Neuronal stem cell (in vitro differentiated cells): ENCODE measurements around the gene NAALADL2.

Source experiments
- DNase-seq: peaks from one replicate; pipeline ENCODE4 v3.0.0-alpha.2; 2013; ENCODE audit warnings: low spot score
- H2AFZ ChIP-seq: one replicate; pipeline ENCODE4 v1.6.1; 2013; ENCODE audit warnings: mild to moderate bottlenecking, low read length, inconsistent platforms
- H2AK5ac ChIP-seq: 2 replicates; pipeline ENCODE4 v1.6.1; 2013; ENCODE audit warnings: low read depth, mild to moderate bottlenecking, inconsistent platforms, low read length, moderate library complexity, mixed read lengths
- H2BK120ac ChIP-seq: 2 replicates; pipeline ENCODE4 v1.6.1; 2013; ENCODE audit warnings: low read depth, mild to moderate bottlenecking, inconsistent platforms, low read length, moderate library complexity, mixed read lengths
- H2BK12ac ChIP-seq: one replicate; pipeline ENCODE4 v1.6.1; 2013; ENCODE audit warnings: low read length, inconsistent platforms
- H2BK15ac ChIP-seq: 2 replicates; pipeline ENCODE4 v1.6.1; 2013; ENCODE audit warnings: mild to moderate bottlenecking, low read length, inconsistent platforms, mixed read lengths
- H2BK5ac ChIP-seq: one replicate; pipeline ENCODE4 v1.6.1; 2013; ENCODE audit warnings: inconsistent platforms, mild to moderate bottlenecking, low read length, moderate library complexity
- H3K14ac ChIP-seq: one replicate; pipeline ENCODE4 v1.6.1; 2013; ENCODE audit warnings: low read length, inconsistent platforms
- H3K18ac ChIP-seq: 2 replicates; pipeline ENCODE4 v1.6.1; 2013; ENCODE audit warnings: low read length, inconsistent platforms
- H3K23ac ChIP-seq: 2 replicates; pipeline ENCODE4 v1.6.1; 2013; ENCODE audit warnings: low read depth, mild to moderate bottlenecking, mixed read lengths, low read length, inconsistent platforms; ENCODE audit not compliant: poor library complexity
- H3K27ac ChIP-seq: replicated peaks from 3 replicates; pipeline ENCODE4 v1.5.1; 2013; ENCODE audit warnings: low read length, inconsistent platforms
- H3K27me3 ChIP-seq, 3 experiments: 2 replicates each; pipeline ENCODE4 v1.6.1; 2013; ENCODE audit warnings: low read length in 3 of 3, mild to moderate bottlenecking in 2 of 3, inconsistent platforms in 1 of 3, low read depth in 1 of 3, mixed read lengths in 1 of 3, moderate library complexity in 1 of 3; ENCODE audit not compliant: control insufficient read depth in 3 of 3, insufficient read depth in 3 of 3
- H3K36me3 ChIP-seq, 2 donors: replicated peaks in 1 of 2; 2 replicates each; pipeline ENCODE4 v1.6.1; 2013; ENCODE audit warnings: low read length in 2 of 2; ENCODE audit not compliant: control insufficient read depth in 2 of 2, insufficient read depth in 2 of 2
- H3K4ac ChIP-seq: 2 replicates; pipeline ENCODE4 v1.6.1; 2013; ENCODE audit warnings: inconsistent platforms, mild to moderate bottlenecking, low read length, moderate library complexity
- H3K4me1 ChIP-seq, 2 donors: 1 replicate in 1 of 2; 2 replicates in 1 of 2; pipeline ENCODE4 v1.6.1; 2013; ENCODE audit warnings: low read length in 2 of 2, low read depth in 1 of 2; ENCODE audit not compliant: control insufficient read depth in 2 of 2, insufficient read depth in 1 of 2
- H3K4me2 ChIP-seq: one replicate; pipeline ENCODE4 v1.6.1; 2013; ENCODE audit warnings: mild to moderate bottlenecking, low read length, inconsistent platforms; ENCODE audit not compliant: insufficient read depth, poor library complexity, severe bottlenecking
- H3K4me3 ChIP-seq, 2 donors: 2 replicates each; pipeline ENCODE4 v1.5.1; 2013; ENCODE audit warnings: low read length in 2 of 2, mild to moderate bottlenecking in 2 of 2, inconsistent platforms in 1 of 2, moderate library complexity in 1 of 2
- H3K79me1 ChIP-seq: one replicate; pipeline ENCODE4 v1.6.1; 2013; ENCODE audit warnings: low read depth, mild to moderate bottlenecking, inconsistent platforms, low read length, moderate library complexity
- H3K9ac ChIP-seq: one replicate; pipeline ENCODE4 v1.6.1; 2013; ENCODE audit warnings: mild to moderate bottlenecking, low read depth, low read length, inconsistent platforms; ENCODE audit not compliant: poor library complexity
- H3K9me3 ChIP-seq, 2 donors: replicated peaks in 1 of 2; 2 replicates each; pipeline versions ENCODE3 to v1.6.1; 2013; ENCODE audit warnings: low read length in 2 of 2, mild to moderate bottlenecking in 2 of 2, inconsistent platforms in 1 of 2, low read depth in 1 of 2, mixed read lengths in 1 of 2, moderate library complexity in 1 of 2; ENCODE audit not compliant: control insufficient read depth in 2 of 2, insufficient read depth in 1 of 2
- H4K8ac ChIP-seq: one replicate; pipeline ENCODE4 v1.6.1; 2013; ENCODE audit warnings: low read depth, mild to moderate bottlenecking, inconsistent platforms, low read length, moderate library complexity
- H4K91ac ChIP-seq: one replicate; pipeline ENCODE4 v1.6.1; 2013; ENCODE audit warnings: low read length, low read depth, mild to moderate bottlenecking, inconsistent platforms; ENCODE audit not compliant: poor library complexity
- WGBS, 2 donors: extraction: QIAGEN DNeasy Blood & Tissue Kit; methylation state at CpG; one replicate each; pipeline ENCODE4 v1.1.7; 2013; ENCODE audit warnings: missing lambda C conversion rate in 2 of 2, mixed read lengths in 1 of 2; ENCODE audit not compliant: insufficient read length in 2 of 2, insufficient replicate concordance in 1 of 2; ENCODE audit errors: extremely low coverage in 2 of 2; 5-methylcytosine and 5-hydroxymethylcytosine counted together

NAALADL2 gene

DNA sequence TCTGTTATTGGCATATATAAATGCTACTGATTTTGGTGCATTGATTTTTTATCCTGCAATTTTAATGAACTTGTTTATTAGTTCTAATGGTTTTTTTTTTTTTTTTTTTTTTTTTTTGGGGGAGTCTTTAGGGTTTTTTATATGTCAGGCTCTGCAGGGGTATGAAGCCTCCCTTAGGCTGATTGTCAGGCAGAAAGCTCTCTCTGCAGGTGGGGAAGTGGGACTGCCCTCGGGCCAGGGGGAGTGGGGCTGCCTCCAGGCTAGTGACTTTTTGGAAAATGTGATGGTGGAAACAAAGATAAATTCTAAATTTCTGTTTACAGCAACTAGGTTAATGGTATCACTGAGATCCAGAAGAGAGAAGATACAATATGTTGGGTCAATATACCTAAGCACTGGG, 14.4 kb upstream of the NAALADL2 start:
- Histone ChIP-seq H3K36me3 (no peaks in the 10 kb centered on the region), H2AK5ac (no peak overlapping the region), H3K4me1 (peaks cover 0 to 2% of the 10 kb centered on the region in 2 donors), H4K91ac (no peak overlapping the region), H3K9me3 (no peaks in the 10 kb centered on the region), H2BK120ac (no peak overlapping the region), H3K18ac (no peak overlapping the region), H2BK12ac (no peak overlapping the region), H3K4me2 (no peak overlapping the region), H3K27me3 (no peaks in the 10 kb centered on the region), H3K23ac (no peak overlapping the region), H2AFZ (no peak overlapping the region), H3K4me3 (no peak overlapping the region), H3K79me1 (no peaks in the 10 kb centered on the region), H3K4ac (no peak overlapping the region), H3K9ac (no peak overlapping the region), H4K8ac (no peak overlapping the region), H2BK5ac (no peak overlapping the region), H3K27ac (no peak overlapping the region), H2BK15ac (no peak overlapping the region), H3K14ac (no peak overlapping the region)
- WGBS, 2 donors = no CpG with 5 or more reads among the region's 1 CpG
- DNase-seq = no peak

DNA sequence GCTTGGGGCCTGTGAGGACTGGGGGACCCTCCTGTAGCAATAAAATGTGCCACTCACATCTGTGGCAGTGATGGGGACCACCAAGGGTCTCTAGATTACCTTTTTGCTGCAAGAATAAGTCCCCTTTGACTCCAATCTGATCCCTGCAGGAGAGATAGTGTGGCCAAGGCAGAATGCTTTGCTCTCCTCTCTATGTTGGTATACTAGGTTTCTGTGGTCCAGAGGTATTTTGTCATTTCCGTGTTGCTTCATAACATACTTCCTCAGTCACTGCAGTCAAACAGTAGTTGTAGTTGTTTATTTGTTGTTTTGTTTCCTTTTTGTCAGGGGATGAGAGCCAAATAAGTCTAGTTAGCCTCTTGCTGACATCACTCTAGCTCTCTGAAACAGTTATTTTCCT, 13.1 kb upstream of the NAALADL2 start:
- Histone ChIP-seq H2BK120ac (no peak overlapping the region), H3K4me1 (peaks cover 0 to 2% of the 10 kb centered on the region in 2 donors), H3K9me3 (no peaks in the 10 kb centered on the region)

DNA sequence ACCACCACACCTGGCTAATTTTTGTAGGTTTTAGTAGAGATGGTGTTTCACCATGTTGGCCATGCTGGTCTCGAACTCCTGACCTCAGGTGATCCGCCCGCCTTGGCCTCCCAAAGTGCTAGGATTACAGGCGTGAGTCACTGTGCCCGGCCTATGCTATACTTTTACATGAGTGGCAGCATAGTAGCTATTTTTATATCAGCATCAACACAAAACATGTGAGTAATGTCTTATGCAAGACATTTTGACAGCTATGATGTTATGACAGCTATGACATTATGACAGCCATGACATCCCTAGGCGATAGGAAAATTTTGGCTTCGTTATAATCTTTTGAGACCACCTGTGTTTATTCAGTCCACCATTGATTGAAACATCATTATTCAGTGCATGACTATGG, 4.1 kb upstream of the NAALADL2 start:
- Histone ChIP-seq H3K27me3 (no peaks in the 10 kb centered on the region), H4K8ac (no peak overlapping the region), H2BK120ac (no peak overlapping the region), H2AFZ (no peak overlapping the region), H4K91ac (no peak overlapping the region), H2AK5ac (no peak overlapping the region), H3K27ac (no peak overlapping the region), H2BK15ac (no peak overlapping the region), H2BK12ac (no peak overlapping the region), H3K9ac (no peak overlapping the region), H3K9me3 (no peaks in the 10 kb centered on the region), H3K79me1 (no peaks in the 10 kb centered on the region), H3K4ac (no peak overlapping the region), H3K23ac (no peak overlapping the region), H3K4me3 (no peak overlapping the region), H3K4me2 (no peak overlapping the region), H3K18ac (no peak overlapping the region), H3K14ac (no peak overlapping the region), H3K36me3 (no peaks in the 10 kb centered on the region), H2BK5ac (no peak overlapping the region), H3K4me1 (no peaks in the 10 kb centered on the region)
- DNase-seq = no peak
- no CpG with 5 or more reads among the region's 7 CpGs for WGBS, 2 donors

More for the DNA sequence above, 13.1 kb upstream of the NAALADL2 start:
- no CpG with 5 or more reads among the region's 1 CpG for WGBS, 2 donors
- no peak overlapping the region for H3K14ac ChIP-seq
- no peak overlapping the region for H3K27ac ChIP-seq
- no peak overlapping the region for H3K9ac ChIP-seq
- H4K8ac ChIP-seq = no peak overlapping the region
- no peak overlapping the region for H3K4me2 ChIP-seq
- no peak for DNase-seq
- H2BK15ac ChIP-seq = no peak overlapping the region
- H3K27me3 ChIP-seq = no peaks in the 10 kb centered on the region
- no peak overlapping the region for H2AFZ ChIP-seq
- H3K79me1 ChIP-seq = no peaks in the 10 kb centered on the region
- H4K91ac ChIP-seq = no peak overlapping the region
- no peak overlapping the region for H3K4me3 ChIP-seq
- H3K36me3 ChIP-seq = no peaks in the 10 kb centered on the region
- no peak overlapping the region for H3K23ac ChIP-seq
- H2AK5ac ChIP-seq = no peak overlapping the region
- no peak overlapping the region for H3K18ac ChIP-seq
- H2BK5ac ChIP-seq = no peak overlapping the region
- no peak overlapping the region for H2BK12ac ChIP-seq
- H3K4ac ChIP-seq = no peak overlapping the region

DNA sequence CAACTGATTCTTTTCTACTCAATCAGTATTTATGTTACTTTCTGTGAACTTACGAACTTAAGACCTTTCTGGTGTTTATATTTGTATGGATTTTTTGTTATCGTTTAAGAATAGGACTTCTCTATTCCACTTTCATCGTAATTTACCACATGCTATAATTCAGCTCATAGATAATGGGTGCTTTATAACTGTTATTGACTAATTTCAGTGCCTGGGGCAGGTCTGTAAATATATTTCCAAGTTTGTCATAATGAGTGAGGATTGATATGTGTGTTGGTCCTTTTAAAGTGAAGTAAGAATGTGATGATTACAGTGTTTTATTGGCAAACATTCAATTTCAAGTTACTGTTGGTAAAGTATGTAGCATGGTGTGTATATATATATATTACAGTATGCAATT, 1.8 kb upstream of the NAALADL2 start:
- Histone ChIP-seq H3K79me1 (no peaks in the 10 kb centered on the region), H2AK5ac (no peak overlapping the region), H3K23ac (no peak overlapping the region), H4K8ac (no peak overlapping the region), H3K18ac (no peak overlapping the region), H2BK15ac (no peak overlapping the region), H3K4me3 (no peak overlapping the region), H2BK12ac (no peak overlapping the region), H2BK120ac (no peak overlapping the region), H3K27ac (no peak overlapping the region), H3K9me3 (no peaks in the 10 kb centered on the region), H3K9ac (no peak overlapping the region), H4K91ac (no peak overlapping the region), H3K4me2 (no peak overlapping the region), H3K14ac (no peak overlapping the region), H3K36me3 (no peaks in the 10 kb centered on the region), H2AFZ (no peak overlapping the region), H2BK5ac (no peak overlapping the region), H3K4me1 (no peaks in the 10 kb centered on the region), H3K27me3 (no peaks in the 10 kb centered on the region), H3K4ac (no peak overlapping the region)
- WGBS, 2 donors = no CpG with 5 or more reads among the region's 3 CpGs
- DNase-seq = no peak
